Caco-2 (cell line): ENCODE data around the gene TENT5A. TPM values are rescaled to one million over a fixed set of nuclear protein-coding genes. Genes with fewer than 3 reads are reported as not detected.

Experiments
- BruUV-seq: library from RNA; stranded (reverse); fragments of 400-500 nt; replicated peaks from 2 replicates; lab custom pipeline; 2021; lab: Mats Ljungman, UMichigan
- CTCF ChIA-PET: fragments of 300-600 bp; sonication (Branson Sonifier 250); formaldehyde crosslinking; loops from one replicate; lab custom pipeline; 2022; ENCODE audit warnings: antibody characterized with exemption; lab: Charles Lee
- POLR2A ChIA-PET: fragments of 300-600 bp; sonication (Branson Sonifier 250); formaldehyde crosslinking; loops from one replicate; lab custom pipeline; 2022; ENCODE audit warnings: antibody characterized with exemption; lab: Charles Lee
- DNase-seq, 2 experiments: peaks; one replicate each; pipeline versions ENCODE4 v3.0.0 to v3.0.0-alpha.2; 2020 to 2022
- H3K27me3 ChIP-seq: replicated peaks from 2 replicates; pipeline ENCODE4 v1.6.0; 2011; ENCODE audit warnings: low read length; ENCODE audit not compliant: control insufficient read depth, insufficient read depth
- H3K36me3 ChIP-seq: 2 replicates; pipeline ENCODE4 v1.5.1; 2011; ENCODE audit warnings: low read length; ENCODE audit not compliant: control insufficient read depth, insufficient read depth
- H3K4me1 ChIP-seq: fragments of 250-450 bp; sonication (Bioruptor Pico); 2 replicates; pipeline ENCODE4 v1.5.1; 2020; ENCODE audit warnings: mild to moderate bottlenecking
- H3K4me3 ChIP-seq: 2 replicates; pipeline ENCODE4 v1.5.1; 2011; ENCODE audit warnings: low read depth, mild to moderate bottlenecking, control low read depth, low read length
- H3K9me3 ChIP-seq: fragments of 250-450 bp; sonication (Bioruptor Pico); 2 replicates; pipeline ENCODE4 v1.5.1; 2020; ENCODE audit warnings: mild to moderate bottlenecking, moderate library complexity
- H3K27ac Mint-ChIP-seq: one replicate; pipeline ENCODE4 v1.8.0; 2022; ENCODE audit warnings: mixed read lengths; ENCODE audit not compliant: unreplicated experiment
- H3K27me3 Mint-ChIP-seq: one replicate; pipeline ENCODE4 v1.8.0; 2022; ENCODE audit warnings: mixed read lengths; ENCODE audit not compliant: insufficient read depth, unreplicated experiment
- H3K36me3 Mint-ChIP-seq: one replicate; pipeline ENCODE4 v1.8.0; 2022; ENCODE audit warnings: mild to moderate bottlenecking, mixed read lengths; ENCODE audit not compliant: insufficient read depth, unreplicated experiment
- H3K4me1 Mint-ChIP-seq: one replicate; pipeline ENCODE4 v1.8.0; 2022; ENCODE audit warnings: low read depth, mixed read lengths; ENCODE audit not compliant: unreplicated experiment
- H3K4me3 Mint-ChIP-seq: one replicate; pipeline ENCODE4 v1.8.0; 2022; ENCODE audit warnings: mild to moderate bottlenecking, moderate library complexity, mixed read lengths; ENCODE audit not compliant: unreplicated experiment
- H3K9me3 Mint-ChIP-seq: one replicate; pipeline ENCODE4 v1.8.0; 2022; ENCODE audit warnings: mixed read lengths; ENCODE audit not compliant: unreplicated experiment
- CTCF ChIP-seq, 2 experiments: fragments of 200-600 bp in 1 of 2; IDR thresholded peaks; 1 replicate in 1 of 2; 2 replicates in 1 of 2; pipeline versions ENCODE4 v1.5.1 to v1.8.0; 2011 to 2022; ENCODE audit warnings: antibody characterized with exemption in 1 of 2, control low read depth in 1 of 2, inconsistent platforms in 1 of 2, low read depth in 1 of 2, low read length in 1 of 2, mild to moderate bottlenecking in 1 of 2, moderate library complexity in 1 of 2; ENCODE audit not compliant: insufficient read depth in 1 of 2, severe bottlenecking in 1 of 2, unreplicated experiment in 1 of 2
- intact Hi-C: fragments of 100-400 bp; cut with micrococcal nuclease; formaldehyde crosslinking; loops from one replicate; pipeline ENCODE4 v1.10.0; 2022; ENCODE audit not compliant: unreplicated experiment
- total RNA-seq: library from RNA; stranded (reverse); gene quantifications from 2 replicates; pipeline ENCODE4 v1.2.3, GENCODE V29; 2022

The TENT5A gene
- total RNA-seq, 1 experiment from 2014 or later: 45.0 TPM

- Mint-ChIP-seq H3K27me3 (no peaks in the 10 kb centered on the region), H3K27ac (no peak overlapping the region), H3K9me3 (peaks cover 10% of the 10 kb centered on the region), H3K36me3 (peaks cover 11% of the 10 kb centered on the region), H3K4me3 (no peak overlapping the region), H3K4me1 (no peaks in the 10 kb centered on the region)
- Histone ChIP-seq H3K36me3 (no peaks in the 10 kb centered on the region), H3K27me3 (no peaks in the 10 kb centered on the region), H3K4me1 (no peaks in the 10 kb centered on the region), H3K9me3 (peaks cover 6% of the 10 kb centered on the region; the same call in 1 of the 2 replicates), H3K4me3 (no peak overlapping the region)
- DNase-seq: no peak
- TF ChIP-seq CTCF (IDR thresholded peaks at IDR 0.05; ENCODE audit: insufficient read depth in 1 of 2, low read depth in 1 of 2, low read length in 1 of 2, severe bottlenecking in 1 of 2, unreplicated experiment in 1 of 2): no peak
- ChIA-PET POLR2A (no interaction called here), CTCF (no interaction called here)
- intact Hi-C loops: no loop called here
- no TSS peak for BruUV-seq
Observed at GRCh38 chr6:81739230-81740195, 13.0 kb downstream of the TENT5A start.

DNA sequence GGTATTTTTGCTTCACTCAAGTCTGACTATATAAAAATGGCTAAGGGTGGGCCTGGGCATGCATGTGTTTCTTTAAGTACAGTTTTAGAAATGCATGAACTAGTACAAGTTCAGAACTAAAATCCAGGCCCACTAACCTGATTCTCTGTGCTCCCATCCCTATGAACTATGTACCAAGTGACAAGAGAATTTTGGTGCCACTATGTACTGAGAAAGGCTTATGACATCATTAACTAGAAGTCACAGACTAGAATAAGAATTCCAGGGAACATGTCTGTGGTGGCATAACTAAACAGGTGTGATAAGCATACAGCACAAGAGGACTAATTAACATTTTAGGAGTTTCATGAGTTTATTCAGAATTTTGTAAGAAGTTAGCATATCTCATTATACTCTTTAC, 16.1 kb downstream of the TENT5A start:
- ChIA-PET CTCF (interaction anchor here (0.6 kb wide), 1 partner anchor 10 kb away, joined by 3 read pairs; no protein-coding TSS in a partner anchor), POLR2A (no interaction called here)
- H3K36me3 ChIP-seq: no peaks in the 10 kb centered on the region
- no peak for TF ChIP-seq CTCF (IDR thresholded peaks at IDR 0.05; ENCODE audit: insufficient read depth in 1 of 2, low read depth in 1 of 2, low read length in 1 of 2, severe bottlenecking in 1 of 2, unreplicated experiment in 1 of 2)
- no peaks in the 10 kb centered on the region for H3K4me1 Mint-ChIP-seq
- H3K4me1 ChIP-seq: no peaks in the 10 kb centered on the region
- no peak for DNase-seq
- no peak overlapping the region for H3K4me3 Mint-ChIP-seq
- H3K27me3 ChIP-seq: no peaks in the 10 kb centered on the region
- H3K9me3 ChIP-seq: peaks cover 6% of the 10 kb centered on the region; the same call in 1 of the 2 replicates
- no peaks in the 10 kb centered on the region for H3K36me3 Mint-ChIP-seq
- no peak overlapping the region for H3K27ac Mint-ChIP-seq
- H3K4me3 ChIP-seq: no peak overlapping the region
- intact Hi-C loops: no loop called here
- peaks cover 10% of the 10 kb centered on the region for H3K9me3 Mint-ChIP-seq
- H3K27me3 Mint-ChIP-seq: no peaks in the 10 kb centered on the region
- no TSS peak for BruUV-seq

GRCh38 chr6:81735756-81736380, 16.6 kb downstream of the TENT5A start:
- intact Hi-C loops: no loop called here
- ChIA-PET CTCF (no interaction called here), POLR2A (no interaction called here)
- Mint-ChIP-seq H3K27me3 (no peaks in the 10 kb centered on the region), H3K4me3 (no peak overlapping the region), H3K27ac (no peak overlapping the region), H3K9me3 (peaks cover 10% of the 10 kb centered on the region), H3K4me1 (no peaks in the 10 kb centered on the region), H3K36me3 (no peaks in the 10 kb centered on the region)
- Histone ChIP-seq H3K9me3 (peaks cover 6% of the 10 kb centered on the region; the same call in 1 of the 2 replicates), H3K27me3 (no peaks in the 10 kb centered on the region), H3K4me1 (no peaks in the 10 kb centered on the region), H3K36me3 (no peaks in the 10 kb centered on the region), H3K4me3 (no peak overlapping the region)
- TF ChIP-seq CTCF (IDR thresholded peaks at IDR 0.05; ENCODE audit: insufficient read depth in 1 of 2, low read depth in 1 of 2, low read length in 1 of 2, severe bottlenecking in 1 of 2, unreplicated experiment in 1 of 2): no peak
- no peak for DNase-seq
- BruUV-seq: no TSS peak
